Renal cortical epithelial cell (primary cell): ENCODE data around the gene CFAP221. TPM values are rescaled to one million over a fixed set of nuclear protein-coding genes. Genes with fewer than 3 reads are reported as not detected.
"Not testable (repeated sequence)": the region's sequence is repeated elsewhere in the genome, so short reads cannot be mapped to it uniquely, and the experiment has no call there.

Source experiments
- DNase-seq: peaks from one replicate; pipeline ENCODE4 v3.0.0-alpha.2; 2011; ENCODE audit warnings: low read depth
- total RNA-seq: library from RNA; depleted of rRNA; stranded (reverse); fragments of >200 nt; gene quantifications from 2 replicates; pipeline ENCODE4 v1.2.3, GENCODE V29; 2014

The CFAP221 gene
- total RNA-seq, 1 donor from 2014 or later, result 22.9 TPM

DNA sequence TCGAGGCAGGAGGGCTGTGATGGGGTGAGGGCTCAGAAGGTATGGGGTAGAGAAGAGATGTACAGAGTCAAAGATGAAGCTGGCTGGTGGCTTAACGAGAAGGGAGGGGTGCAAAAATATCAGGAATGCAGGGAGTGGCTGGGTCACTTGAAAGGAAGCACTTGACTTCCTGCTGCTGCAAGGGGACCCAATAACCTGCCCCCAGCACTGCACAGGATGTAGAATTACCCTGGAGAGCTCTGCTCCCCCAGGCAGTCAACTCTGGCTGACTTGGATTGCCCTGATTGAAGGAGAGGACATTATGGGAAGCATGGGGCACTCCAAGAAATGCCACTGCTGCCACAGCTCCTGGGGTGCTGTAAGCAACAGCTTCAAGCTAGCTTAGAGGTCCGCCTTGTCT lies 41.8 kb downstream of the CFAP221 start:
- DNase-seq, result no peak

DNA sequence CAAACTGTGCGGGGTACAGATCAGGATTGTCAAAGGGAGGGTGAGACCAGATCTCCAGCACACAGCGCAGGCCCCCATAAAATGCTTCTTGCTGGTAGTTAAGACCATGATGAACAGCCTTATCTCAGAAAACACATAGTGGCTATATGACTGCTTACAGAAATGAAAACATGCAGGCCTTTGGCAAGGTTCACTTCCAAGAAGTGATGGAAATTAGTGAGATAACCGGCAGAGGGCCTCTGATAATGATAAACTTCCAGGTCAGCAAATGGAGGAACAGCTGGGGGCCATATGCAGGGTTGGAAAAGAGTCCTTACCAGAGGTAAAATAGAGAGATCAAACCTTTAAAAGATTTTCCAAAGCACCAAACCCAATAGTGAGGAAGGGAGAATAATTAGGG lies 46.6 kb downstream of the CFAP221 start:
- DNase-seq, result no peak

DNA sequence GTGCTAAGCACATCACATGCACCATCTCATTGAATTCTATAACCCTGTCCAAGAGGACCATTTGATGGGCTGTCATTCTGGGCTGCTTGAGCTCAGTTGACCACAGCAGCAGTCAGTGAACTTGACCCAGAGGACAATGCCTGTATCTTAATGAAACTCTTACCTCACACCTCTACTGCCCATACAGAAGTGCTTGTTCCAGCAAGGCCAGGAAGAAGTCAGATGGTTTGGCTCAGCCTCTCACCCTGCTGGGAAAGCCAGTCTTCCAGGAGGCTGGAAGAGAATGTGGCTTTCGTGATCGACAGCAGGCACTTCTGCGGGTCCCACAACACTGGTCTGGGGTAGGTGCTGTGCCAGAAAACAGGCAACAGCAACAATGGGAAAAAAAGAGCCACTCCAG lies 47.3 kb downstream of the CFAP221 start:
- DNase-seq, result no peak

GRCh38 chr2:119592436-119592835 lies 48.2 kb downstream of the CFAP221 start:
- DNase-seq, result no peak

GRCh38 chr2:119596638-119597037 lies 52.4 kb downstream of the CFAP221 start:
- no peak for DNase-seq

- DNase-seq, result peak; percentile 97
These were observed 54.5 kb downstream of the CFAP221 start for GRCh38 chr2:119598596-119599263.

GRCh38 chr2:119599384-119599783 lies 55.1 kb downstream of the CFAP221 start:
- DNase-seq, result no peak

GRCh38 chr2:119605096-119605495 lies 60.8 kb downstream of the CFAP221 start:
- DNase-seq, result no peak

GRCh38 chr2:119606674-119607073 lies 62.4 kb downstream of the CFAP221 start:
- no peak for DNase-seq

GRCh38 chr2:119608553-119608952 lies 64.3 kb downstream of the CFAP221 start:
- DNase-seq, result no peak

GRCh38 chr2:119609337-119609736 lies 65.1 kb downstream of the CFAP221 start:
- no peak for DNase-seq

- not testable (repeated sequence) for DNase-seq
These were observed 69.9 kb downstream of the CFAP221 start for GRCh38 chr2:119614140-119614539.

DNA sequence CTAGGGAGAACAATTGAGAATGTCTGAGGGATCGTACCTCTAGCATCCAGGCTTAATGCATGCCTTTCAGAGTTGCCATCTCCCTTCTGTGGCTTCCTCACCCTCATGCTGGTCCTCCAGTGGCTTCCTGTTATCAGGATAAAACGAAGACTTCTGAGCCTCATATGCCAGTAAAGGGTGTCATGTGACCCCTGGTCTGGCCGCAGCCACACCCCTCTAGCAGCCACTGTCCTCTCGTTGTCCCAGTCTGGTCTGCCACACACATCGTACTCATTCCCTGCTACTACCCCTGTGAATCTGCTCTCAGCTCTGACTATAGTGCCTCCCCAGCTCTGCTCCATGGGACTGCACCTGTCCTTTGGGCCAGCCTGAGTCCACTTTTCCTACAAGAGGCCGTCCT lies 72.2 kb downstream of the CFAP221 start:
- DNase-seq, result no peak

DNA sequence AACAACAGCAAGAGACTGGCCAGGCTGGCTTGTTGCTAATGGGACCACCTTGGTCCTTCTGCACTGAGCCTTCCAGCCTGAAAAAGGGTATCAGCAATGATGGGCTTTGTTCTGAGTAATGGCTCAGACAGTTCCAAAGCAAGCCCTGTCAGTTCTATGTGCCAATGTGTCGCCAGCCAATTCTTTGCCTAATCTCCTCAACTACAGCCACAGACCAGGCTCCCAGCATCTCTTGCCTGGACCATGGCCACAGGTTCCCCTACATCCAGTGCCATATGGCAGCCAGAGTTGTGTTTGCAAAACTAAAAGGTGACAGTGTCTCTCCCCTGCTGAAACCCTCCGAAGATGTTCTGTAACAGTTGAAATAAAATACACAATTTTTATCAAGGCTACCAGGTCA lies 73.2 kb downstream of the CFAP221 start:
- no peak for DNase-seq

- not testable (repeated sequence) for DNase-seq
These were observed 74.5 kb downstream of the CFAP221 start for GRCh38 chr2:119618725-119619124.

GRCh38 chr2:119625226-119625625 lies 81.0 kb downstream of the CFAP221 start:
- DNase-seq, result no peak

GRCh38 chr2:119629323-119629825 lies 85.1 kb downstream of the CFAP221 start:
- no peak for DNase-seq

GRCh38 chr2:119630121-119630520 lies 85.9 kb downstream of the CFAP221 start:
- DNase-seq, result no peak

DNA sequence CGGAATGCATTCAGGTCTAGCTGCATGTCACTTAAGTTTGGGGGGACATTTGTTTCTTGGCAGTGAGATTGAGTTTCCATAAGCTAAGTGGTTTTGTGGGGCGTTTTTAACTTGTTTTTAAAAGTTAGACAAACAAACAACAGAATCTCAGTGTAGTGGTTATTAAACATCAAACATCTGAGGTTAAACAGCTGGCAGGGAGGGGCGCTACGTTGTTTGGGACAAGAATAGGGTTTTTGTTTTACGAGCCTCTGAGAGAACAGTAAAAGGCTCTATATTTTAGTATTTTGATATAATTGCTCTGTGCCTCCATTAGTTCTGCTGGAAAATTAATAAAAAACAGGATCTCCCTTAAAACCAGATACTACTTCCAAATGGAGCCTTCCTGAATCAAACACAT lies 93.1 kb downstream of the CFAP221 start:
- DNase-seq, result no peak

- DNase-seq, result no peak
These were observed 94.0 kb downstream of the CFAP221 start for GRCh38 chr2:119638246-119638645.

DNA sequence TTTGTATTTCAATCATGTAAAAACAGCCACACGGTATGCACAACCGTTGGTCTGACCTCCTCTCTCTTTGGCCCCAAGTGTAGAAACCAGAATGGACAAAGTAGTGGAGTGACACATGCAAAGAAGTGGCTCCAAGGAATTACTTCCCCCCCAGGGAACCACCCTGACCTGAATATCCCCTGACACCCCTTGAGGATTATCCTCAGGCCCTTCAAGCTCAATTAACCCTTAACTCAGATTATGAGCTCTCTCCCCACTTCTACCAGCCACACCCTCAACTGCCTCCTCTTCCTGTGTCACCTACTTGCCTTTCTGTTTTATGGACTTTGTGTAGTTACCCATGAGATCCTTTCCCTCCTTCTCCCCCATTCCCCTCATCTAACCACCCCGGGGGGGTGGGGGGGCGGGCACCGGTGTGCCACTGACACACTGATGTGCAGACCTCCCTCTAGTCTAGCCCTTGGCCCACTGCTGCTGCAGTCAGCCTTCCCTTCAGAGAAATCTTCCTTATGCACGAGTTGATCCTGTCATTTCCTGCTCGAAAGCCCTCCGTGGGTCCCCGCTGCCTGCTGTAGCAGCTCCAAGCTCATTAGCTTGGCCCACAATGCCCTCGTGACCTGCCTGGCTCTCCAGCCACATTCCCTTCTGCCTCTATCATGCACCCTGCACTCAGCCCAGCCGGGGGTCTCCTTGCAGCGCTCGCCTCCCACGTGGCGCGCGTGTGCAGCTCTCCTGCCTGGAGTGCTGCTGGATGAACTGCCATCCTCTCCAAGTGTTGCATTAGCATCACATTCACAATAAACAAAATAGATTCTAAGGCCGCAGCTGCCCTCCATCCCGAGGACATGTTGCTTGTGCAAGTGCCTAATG lies 94.7 kb downstream of the CFAP221 start:
- peak; percentile 9 for DNase-seq

- peak; percentile 81 for DNase-seq
These were observed 97.5 kb downstream of the CFAP221 start for GRCh38 chr2:119641562-119642258.
